HUES48 (cell line): Measurements from ENCODE around the gene PRPF6.
A peak's percentile ranks its signal among the peaks of the same experiment; 100 is the strongest.

Experiments used
- H3K27ac ChIP-seq: one replicate; pipeline ENCODE4 v1.7.0; 2013; ENCODE audit warnings: low read depth, low read length, inconsistent platforms
- H3K27me3 ChIP-seq: 2 replicates; pipeline ENCODE4 v1.6.1; 2013; ENCODE audit warnings: mild to moderate bottlenecking, low read length; ENCODE audit not compliant: control insufficient read depth, insufficient read depth
- H3K36me3 ChIP-seq: 2 replicates; pipeline ENCODE4 v1.6.1; 2013; ENCODE audit warnings: low read length; ENCODE audit not compliant: control insufficient read depth, insufficient read depth
- H3K4me1 ChIP-seq: 2 replicates; pipeline ENCODE4 v1.6.1; 2013; ENCODE audit warnings: mild to moderate bottlenecking, low read length; ENCODE audit not compliant: control insufficient read depth, insufficient read depth
- H3K4me3 ChIP-seq: 2 replicates; pipeline ENCODE4 v1.5.1; 2013; ENCODE audit warnings: mild to moderate bottlenecking, low read depth, low read length
- H3K9ac ChIP-seq: 2 replicates; pipeline ENCODE4 v1.6.1; 2013; ENCODE audit warnings: mild to moderate bottlenecking, low read depth, low read length, moderate library complexity
- H3K9me3 ChIP-seq: 2 replicates; pipeline ENCODE4 v1.6.1; 2013; ENCODE audit warnings: low read length; ENCODE audit not compliant: control insufficient read depth, insufficient read depth

Gene PRPF6

GRCh38 chr20:64055893-64056638 lies 75.1 kb downstream of the PRPF6 start:
- H3K4me1 ChIP-seq = peaks cover 24% of the 10 kb centered on the region
- no peak overlapping the region for H3K9ac ChIP-seq
- no peak overlapping the region for H3K27ac ChIP-seq
- H3K9me3 ChIP-seq = no peaks in the 10 kb centered on the region
- no peak overlapping the region for H3K4me3 ChIP-seq
- peaks cover 17% of the 10 kb centered on the region for H3K27me3 ChIP-seq
- no peaks in the 10 kb centered on the region for H3K36me3 ChIP-seq

GRCh38 chr20:64056639-64056888 lies 75.6 kb downstream of the PRPF6 start:
- peaks cover 12% of the 10 kb centered on the region for H3K27me3 ChIP-seq
- no peaks in the 10 kb centered on the region for H3K9me3 ChIP-seq
- H3K27ac ChIP-seq = no peak overlapping the region
- H3K9ac ChIP-seq = no peak overlapping the region
- no peaks in the 10 kb centered on the region for H3K36me3 ChIP-seq
- peaks cover 24% of the 10 kb centered on the region for H3K4me1 ChIP-seq
- no peak overlapping the region for H3K4me3 ChIP-seq

- no peak overlapping the region for H3K27ac ChIP-seq
- H3K4me1 ChIP-seq = peaks cover 24% of the 10 kb centered on the region
- no peak overlapping the region for H3K4me3 ChIP-seq
- peaks cover 11% of the 10 kb centered on the region for H3K27me3 ChIP-seq
- no peak overlapping the region for H3K9ac ChIP-seq
- H3K9me3 ChIP-seq = no peaks in the 10 kb centered on the region
- H3K36me3 ChIP-seq = no peaks in the 10 kb centered on the region
Measured at GRCh38 chr20:64056889-64057627, 76.1 kb downstream of the PRPF6 start.

GRCh38 chr20:64057628-64058498 lies 76.9 kb downstream of the PRPF6 start:
- peaks cover 30% of the 10 kb centered on the region for H3K4me1 ChIP-seq
- no peak overlapping the region for H3K4me3 ChIP-seq

GRCh38 chr20:64058536-64058935 lies 77.6 kb downstream of the PRPF6 start:
- peaks cover 27% of the 10 kb centered on the region for H3K4me1 ChIP-seq
- H3K9me3 ChIP-seq = no peaks in the 10 kb centered on the region
- H3K36me3 ChIP-seq = no peaks in the 10 kb centered on the region
- no peak overlapping the region for H3K9ac ChIP-seq
- peaks cover 7% of the 10 kb centered on the region; the same call in 1 of the 2 replicates for H3K27me3 ChIP-seq
- no peak overlapping the region for H3K27ac ChIP-seq
- H3K4me3 ChIP-seq = no peak overlapping the region

More at GRCh38 chr20:64057628-64058498, 76.9 kb downstream of the PRPF6 start:
- H3K36me3 ChIP-seq = no peaks in the 10 kb centered on the region
- H3K9me3 ChIP-seq = no peaks in the 10 kb centered on the region
- H3K27me3 ChIP-seq = peaks cover 7% of the 10 kb centered on the region; the same call in 1 of the 2 replicates
- no peak overlapping the region for H3K27ac ChIP-seq
- H3K9ac ChIP-seq = no peak overlapping the region

- Histone ChIP-seq H3K9ac (peak overlapping the region; percentile 32; the same call in 1 of the 2 replicates), H3K9me3 (no peaks in the 10 kb centered on the region), H3K4me3 (peak overlapping the region; percentile 85), H3K4me1 (peaks cover 18% of the 10 kb centered on the region), H3K27ac (no peak overlapping the region), H3K36me3 (no peaks in the 10 kb centered on the region), H3K27me3 (no peaks in the 10 kb centered on the region)
Measured at GRCh38 chr20:64062276-64062595, 81.3 kb downstream of the PRPF6 start.

- H3K36me3 ChIP-seq = no peaks in the 10 kb centered on the region
- H3K4me1 ChIP-seq = peaks cover 13% of the 10 kb centered on the region; the same call in 1 of the 2 replicates
- peak within 1 kb of the TSS; percentile 85 for H3K4me3 ChIP-seq
- H3K27ac ChIP-seq = no peak within 1 kb of the TSS
- no peaks in the 10 kb centered on the region for H3K9me3 ChIP-seq
- no peaks in the 10 kb centered on the region for H3K27me3 ChIP-seq
- H3K9ac ChIP-seq = peak within 1 kb of the TSS; percentile 35
Measured at GRCh38 chr20:64062596-64063388, 81.9 kb downstream of the PRPF6 start, which contains the start of gene TCEA2. TCEA2 (plus strand) TSS chr20:64063198; CDS start chr20:64063313, 115 bp downstream.

GRCh38 chr20:64063389-64064144 lies 82.6 kb downstream of the PRPF6 start:
- no peaks in the 10 kb centered on the region for H3K36me3 ChIP-seq
- H3K4me1 ChIP-seq = peaks cover 13% of the 10 kb centered on the region; the same call in 1 of the 2 replicates
- no peak overlapping the region for H3K27ac ChIP-seq
- peak overlapping the region; percentile 35; the same call in 1 of the 2 replicates for H3K9ac ChIP-seq
- peak overlapping the region; percentile 85 for H3K4me3 ChIP-seq
- H3K27me3 ChIP-seq = no peaks in the 10 kb centered on the region
- no peaks in the 10 kb centered on the region for H3K9me3 ChIP-seq

- H3K4me3 ChIP-seq = peak overlapping the region; percentile 85
- no peak overlapping the region for H3K9ac ChIP-seq
- peaks cover 13% of the 10 kb centered on the region; the same call in 1 of the 2 replicates for H3K4me1 ChIP-seq
Measured at GRCh38 chr20:64064145-64064698, 83.3 kb downstream of the PRPF6 start.

More at GRCh38 chr20:64064145-64064698, 83.3 kb downstream of the PRPF6 start:
- H3K27me3 ChIP-seq = no peaks in the 10 kb centered on the region
- no peaks in the 10 kb centered on the region for H3K9me3 ChIP-seq
- no peak overlapping the region for H3K27ac ChIP-seq
- H3K36me3 ChIP-seq = no peaks in the 10 kb centered on the region
